ENCODE data around the gene CNTNAP1. TPM values are rescaled to one million over a fixed set of nuclear protein-coding genes. Genes with fewer than 3 reads are reported as not detected.

CNTNAP1 gene
- total RNA-seq, 1 experiment from 2014 or later, result 4.6 TPM

Small RNA genes within 50 kb of the gene (microRNA-seq; reads per million reads assigned to microRNA genes)
- not detected for gene MIR6780A (ENCODE audit: unreplicated experiment)

Other genes starting within 250 kb of the CNTNAP1 start
- gene ATP6V0A1, start 223.7 kb upstream of the CNTNAP1 start, total RNA-seq (2014; rRNA removed), result 0.07 and 0.35 TPM in 2 replicates
- 4.9 and 9.8 TPM in 2 replicates for gene NAGLU, start 146.3 kb upstream of the CNTNAP1 start, total RNA-seq (2014; rRNA removed)
- 0.86 and 1.5 TPM in 2 replicates for gene HSD17B1, start 129.6 kb upstream of the CNTNAP1 start, total RNA-seq (2014; rRNA removed)
- gene COASY, start 120.4 kb upstream of the CNTNAP1 start, total RNA-seq (2014; rRNA removed), result 33.3 and 54.3 TPM in 2 replicates
- 25.8 and 26.2 TPM in 2 replicates for gene MLX, start 115.4 kb upstream of the CNTNAP1 start, total RNA-seq (2014; rRNA removed)
- 20.3 and 24.1 TPM in 2 replicates for gene PSMC3IP, start 104.8 kb upstream of the CNTNAP1 start, total RNA-seq (2014; rRNA removed)
- 19.3 and 21.9 TPM in 2 replicates for gene RETREG3, start 73.2 kb upstream of the CNTNAP1 start, total RNA-seq (2014; rRNA removed)
- 97.2 and 114 TPM in 2 replicates for gene TUBG1, start 72.8 kb upstream of the CNTNAP1 start, total RNA-seq (2014; rRNA removed)
- 6.0 and 7.1 TPM in 2 replicates for gene TUBG2, start 23.2 kb upstream of the CNTNAP1 start, total RNA-seq (2014; rRNA removed)
- 20.1 and 27.8 TPM in 2 replicates for gene PLEKHH3, start 5.5 kb upstream of the CNTNAP1 start, total RNA-seq (2014; rRNA removed)
- gene CCR10, start 688 bp upstream of the CNTNAP1 start, total RNA-seq (2014; rRNA removed), result 0.58 TPM in 1 of 2 replicates, not detected in the other
- gene EZH1, start 62.5 kb downstream of the CNTNAP1 start, total RNA-seq (2014; rRNA removed), result 5.8 and 13.7 TPM in 2 replicates
- not detected in 2 replicates for gene RAMP2, start 78.7 kb downstream of the CNTNAP1 start, total RNA-seq (2014; rRNA removed)
- gene VPS25, start 90.9 kb downstream of the CNTNAP1 start, total RNA-seq (2014; rRNA removed), result 56.7 and 62.0 TPM in 2 replicates
- gene WNK4, start 98.1 kb downstream of the CNTNAP1 start, total RNA-seq (2014; rRNA removed), result 13.0 and 17.4 TPM in 2 replicates
- gene COA3, start 116.2 kb downstream of the CNTNAP1 start, total RNA-seq (2014; rRNA removed), result 44.6 and 49.6 TPM in 2 replicates
- gene CNTD1, start 116.3 kb downstream of the CNTNAP1 start, total RNA-seq (2014; rRNA removed), result not detected in 2 replicates
- 84.0 and 93.7 TPM in 2 replicates for gene BECN1, start 141.8 kb downstream of the CNTNAP1 start, total RNA-seq (2014; rRNA removed)
- gene PSME3, start 150.9 kb downstream of the CNTNAP1 start, total RNA-seq (2014; rRNA removed), result 107 and 123 TPM in 2 replicates
- 0.63 and 1.4 TPM in 2 replicates for gene AOC2, start 162.0 kb downstream of the CNTNAP1 start, total RNA-seq (2014; rRNA removed)
- gene AOC3, start 168.7 kb downstream of the CNTNAP1 start, total RNA-seq (2014; rRNA removed), result 0.26 and 0.35 TPM in 2 replicates
- not detected in 2 replicates for gene G6PC1, start 218.3 kb downstream of the CNTNAP1 start, total RNA-seq (2014; rRNA removed)

Data from PC-3 (cell line).